Measurements from ENCODE around the gene CAD. TPM values are rescaled to one million over a fixed set of nuclear protein-coding genes. Genes with fewer than 3 reads are reported as not detected.

The CAD gene
- total and polyA plus RNA-seq, 2 of the 4 experiments (the other 2 are of a cell fraction) = 12.9 to 38.7 TPM

- in situ Hi-C loops (cut with MboI; ENCODE audit: low sequenced_read_pairs) = no loop called here
- BruUV-seq (replicated peaks) = no TSS peak
- POLR2A ChIA-PET (ENCODE audit: unreplicated experiment) = no interaction called here
- Histone ChIP-seq H2BK20ac (ENCODE audit: low read depth, low read length) (no peak overlapping the region), H4K91ac (ENCODE audit: insufficient read depth, low read depth, low read length) (no peak overlapping the region), H3K18ac (ENCODE audit: low read depth, low read length) (no peak overlapping the region), H3K23ac (ENCODE audit: low read depth, low read length) (no peak overlapping the region), H3K9me3 (ENCODE audit: control insufficient read depth, insufficient read depth, low read length) (no peaks in the 10 kb centered on the region), H2BK120ac (ENCODE audit: low read depth, low read length) (no peak overlapping the region), H3K9ac (ENCODE audit: low read depth, low read length) (no peak overlapping the region), H2AK9ac (replicated peaks; ENCODE audit: low read depth, low read length, poor library complexity) (no peak overlapping the region), H4K5ac (ENCODE audit: low read depth, low read length) (no peak overlapping the region), H3K4me3 (ENCODE audit: insufficient read depth, low read depth, low read length) (no peak overlapping the region), H3K9me1 (ENCODE audit: insufficient read depth, low read length) (peaks cover 7% of the 10 kb centered on the region), H3K4me2 (ENCODE audit: low read depth, low read length) (no peak overlapping the region), H3K36me3 (ENCODE audit: control insufficient read depth, insufficient read depth, low read length) (peaks cover 45% of the 10 kb centered on the region), H3K27me3 (ENCODE audit: control insufficient read depth, insufficient read depth, low read length) (no peaks in the 10 kb centered on the region), H3K14ac (replicated peaks; ENCODE audit: low read depth, low read length) (no peak overlapping the region), H3K79me1 (ENCODE audit: low read depth in 1 of 2, low read length in 2 of 2) (peaks cover 18 to 42% of the 10 kb centered on the region in 2 experiments), H2AK5ac (ENCODE audit: low read depth, low read length) (no peak overlapping the region), H3K4ac (ENCODE audit: low read depth, low read length) (no peak overlapping the region), H2BK5ac (ENCODE audit: low read depth, low read length, poor library complexity, severe bottlenecking) (no peak overlapping the region), H2BK15ac (ENCODE audit: low read depth, low read length) (no peak overlapping the region), H3K27ac (ENCODE audit: insufficient read depth, low read length) (no peak overlapping the region), H2AFZ (replicated peaks; ENCODE audit: low read length, poor library complexity) (no peak overlapping the region), H3K4me1 (ENCODE audit: control insufficient read depth, insufficient read depth, low read length) (peaks cover 4% of the 10 kb centered on the region), H4K20me1 (ENCODE audit: insufficient read depth, low read length) (no peaks in the 10 kb centered on the region), H4K8ac (ENCODE audit: low read depth in 2 of 2, low read length in 2 of 2) (no peak overlapping the region), H3K56ac (ENCODE audit: extremely low read depth, insufficient read depth, low read length) (no peak overlapping the region)
- dilution Hi-C loops (cut with HindIII; ENCODE audit: low sequenced_read_pairs, unreplicated experiment) = no loop called here
- WGBS, 2 experiments (ENCODE audit: extremely low coverage in 2 of 2, insufficient read length in 1 of 2) = no CpG with 5 or more reads among the region's 3 CpGs
- DNase-seq (no peak), ATAC-seq (ENCODE audit: low read depth) (no peak)
- CTCF ChIA-PET = no interaction called here
- TF ChIP-seq RFX5 (IDR thresholded peaks at IDR 0.05; ENCODE audit: low read depth, low read length) (no peak), SMC3 (IDR thresholded peaks at IDR 0.05; ENCODE audit: low read depth, low read length) (no peak), MXI1 (IDR thresholded peaks at IDR 0.05; ENCODE audit: borderline replicate concordance, low read depth, low read length) (no peak), USF2 (IDR thresholded peaks at IDR 0.05; ENCODE audit: low read depth, low read length) (no peak), MAZ (IDR thresholded peaks at IDR 0.05; ENCODE audit: borderline replicate concordance, low read depth, low read length) (no peak), ELK1 (IDR thresholded peaks at IDR 0.05; ENCODE audit: borderline replicate concordance, low read depth, low read length) (no peak), BHLHE40 (IDR thresholded peaks at IDR 0.05; ENCODE audit: low read depth, low read length) (no peak), FOS (IDR thresholded peaks at IDR 0.05; ENCODE audit: low read depth, low read length) (no peak), CTCF (conservative IDR thresholded peaks at IDR 0.05; ENCODE audit: low read depth, low read length) (no peak), RCOR1 (IDR thresholded peaks at IDR 0.05; ENCODE audit: insufficient replicate concordance, low read length) (no peak), CEBPB (IDR thresholded peaks at IDR 0.05; ENCODE audit: low read depth, low read length) (no peak), NFE2L2 (IDR thresholded peaks at IDR 0.05; ENCODE audit: low read depth, low read length) (no peak), CHD1 (IDR thresholded peaks at IDR 0.05; ENCODE audit: low read depth, low read length) (no peak), POLR2A (IDR thresholded peaks at IDR 0.05; ENCODE audit: low read depth, low read length) (no peak), MAFK (IDR thresholded peaks at IDR 0.05; ENCODE audit: low read depth, low read length) (no peak), RAD21 (IDR thresholded peaks at IDR 0.05; ENCODE audit: low read length) (no peak)
- intact Hi-C loops (cut with micrococcal nuclease) = no loop called here
Observed at GRCh38 chr2:27221166-27221565, 4.0 kb downstream of the CAD start.

All from IMR-90 (cell line).